Measurements from ENCODE around the gene PHTF2. TPM values are rescaled to one million over a fixed set of nuclear protein-coding genes. Genes with fewer than 3 reads are reported as not detected.

Gene PHTF2
- total and polyA plus RNA-seq, 2 donors (not counting 3 experiments of a cell fraction or from before 2014, with no cell fraction given) = 13.3 to 21.4 TPM

DNA sequence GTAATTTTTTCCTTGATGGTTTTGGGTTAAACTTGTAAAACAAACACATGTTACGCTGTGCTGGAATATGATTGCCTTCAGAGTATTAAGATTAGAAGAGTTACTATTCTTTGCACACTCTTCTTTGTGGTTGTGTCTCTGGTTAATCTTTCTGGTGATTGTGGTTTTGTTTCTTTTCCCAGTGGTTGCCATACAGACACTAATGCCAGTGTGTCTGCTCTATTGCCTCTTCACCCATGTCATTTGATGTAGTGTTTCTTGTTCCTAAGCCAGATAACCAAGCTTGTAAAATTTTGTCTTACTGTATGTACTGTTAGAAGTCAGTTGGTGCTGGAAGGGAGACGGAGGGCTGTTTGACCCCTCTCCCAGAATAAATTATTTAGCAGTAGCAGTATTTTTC is 124.8 kb downstream of the PHTF2 start:
- TF ChIP-seq GATA2 (IDR thresholded peaks at IDR 0.05; ENCODE audit: insufficient read depth, insufficient read length, low read depth, low read length) (no peak), CTCF (IDR thresholded peaks at IDR 0.05; ENCODE audit: extremely low read depth in 1 of 2, insufficient read depth in 1 of 2, low read depth in 1 of 2, low read length in 2 of 2) (no peak), MYC (IDR thresholded peaks at IDR 0.05; ENCODE audit: low read depth, low read length) (no peak), POLR2AphosphoS5 (IDR thresholded peaks at IDR 0.05; ENCODE audit: insufficient read depth, low read depth, low read length) (no peak), FOS (IDR thresholded peaks at IDR 0.05; ENCODE audit: borderline replicate concordance, insufficient read depth, low read length) (no peak), EZH2 (IDR thresholded peaks at IDR 0.05; ENCODE audit: borderline replicate concordance, low read depth, low read length, severe bottlenecking) (no peak), JUN (IDR thresholded peaks at IDR 0.05; ENCODE audit: borderline replicate concordance, insufficient read depth, insufficient read length, low read depth) (no peak), POLR2A (IDR thresholded peaks at IDR 0.05; ENCODE audit: low read depth, low read length) (no peak)
- TF ChIP-seq, protein P1, sequence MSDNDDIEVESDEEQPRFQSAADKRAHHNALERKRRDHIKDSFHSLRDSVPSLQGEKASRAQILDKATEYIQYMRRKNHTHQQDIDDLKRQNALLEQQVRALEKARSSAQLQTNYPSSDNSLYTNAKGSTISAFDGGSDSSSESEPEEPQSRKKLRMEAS (IDR thresholded peaks at IDR 0.05; ENCODE audit: insufficient read depth, insufficient read length) = no peak
- no peak overlapping the region for H2AFZ ChIP-seq (ENCODE audit: low read depth, low read length)
- no peaks in the 10 kb centered on the region for H3K4me1 ChIP-seq (ENCODE audit: control insufficient read depth, extremely low read depth, insufficient read depth, low read length)
- no peaks in the 10 kb centered on the region for H4K20me1 ChIP-seq (replicated peaks; ENCODE audit: control insufficient read depth, extremely low read depth, insufficient read depth, low read length)
- no peak overlapping the region for H3K4me3 ChIP-seq (replicated peaks in 1 of 3; ENCODE audit: insufficient read depth in 1 of 3, low read depth in 1 of 3, low read length in 3 of 3)
- H3K9ac ChIP-seq (replicated peaks; ENCODE audit: extremely low read depth, insufficient read depth, low read length) = no peak overlapping the region
- no peak for DNase-seq (ENCODE audit: low read depth, low spot score)
- dilution Hi-C loops (cut with MboI; ENCODE audit: extremely low pct_ligation_motif_present, low sequenced_read_pairs) = no loop called here
- ChIA-PET POLR2A (no interaction called here), CTCF (interaction anchor here (0.7 to 1.4 kb wide), 2 partner anchors 12 to 27 kb away, joined by 3 to 5 read pairs; no protein-coding TSS in a partner anchor)
- BruUV-seq (replicated peaks) = no TSS peak
- H3K9me3 ChIP-seq (replicated peaks; ENCODE audit: control insufficient read depth, insufficient read depth, low read length) = no peaks in the 10 kb centered on the region
- H3K27me3 ChIP-seq (ENCODE audit: control insufficient read depth in 2 of 2, insufficient read depth in 2 of 2, low read length in 2 of 2) = no peaks in the 10 kb centered on the region
- no peak overlapping the region for H3K4me2 ChIP-seq (ENCODE audit: insufficient read depth, low read length)
- FAIRE-seq = no peak
- no peaks in the 10 kb centered on the region for H3K9me1 ChIP-seq (replicated peaks; ENCODE audit: control insufficient read depth, extremely low read depth, insufficient read depth, low read length)
- no peaks in the 10 kb centered on the region for H3K36me3 ChIP-seq (ENCODE audit: control insufficient read depth in 2 of 2, extremely low read depth in 1 of 2, insufficient read depth in 2 of 2, low read length in 2 of 2)
- intact Hi-C loops (cut with micrococcal nuclease) = no loop called here
- no peak overlapping the region for H3K27ac ChIP-seq (ENCODE audit: insufficient read depth, low read depth, low read length)
- H3K79me2 ChIP-seq (ENCODE audit: control insufficient read depth, insufficient read depth, low read length) = no peaks in the 10 kb centered on the region
